Activated T-cell treated with anti-CD3 and anti-CD28 coated beads for 48 hours (primary cell): ENCODE results near the gene ATP2C2.
"Not testable (repeated sequence)": the region's sequence is repeated elsewhere in the genome, so short reads cannot be mapped to it uniquely, and the experiment has no call there.

Experiments
- DNase-seq: peaks from one replicate; pipeline ENCODE4 v3.0.0-alpha.2; 2020; ENCODE audit warnings: low read depth

Gene ATP2C2

GRCh38 chr16:84421081-84421937 is 53.0 kb downstream of the ATP2C2 start:
- no peak for DNase-seq

GRCh38 chr16:84421938-84422220 is 53.5 kb downstream of the ATP2C2 start:
- no peak for DNase-seq

- DNase-seq, result no peak
These were observed 55.1 kb downstream of the ATP2C2 start for GRCh38 chr16:84423416-84423837.

- no peak for DNase-seq
These were observed 57.4 kb downstream of the ATP2C2 start for GRCh38 chr16:84425696-84426095.

- DNase-seq, result no peak
These were observed 58.5 kb downstream of the ATP2C2 start for GRCh38 chr16:84426804-84427203.

GRCh38 chr16:84427553-84427952 is 59.2 kb downstream of the ATP2C2 start:
- DNase-seq, result no peak

GRCh38 chr16:84430860-84431259 is 62.5 kb downstream of the ATP2C2 start:
- DNase-seq, result no peak

GRCh38 chr16:84434800-84435199 is 66.5 kb downstream of the ATP2C2 start:
- DNase-seq, result no peak

- no peak for DNase-seq
These were observed 67.9 kb downstream of the ATP2C2 start for GRCh38 chr16:84436196-84436595.

GRCh38 chr16:84438971-84439696 is 70.8 kb downstream of the ATP2C2 start:
- no peak for DNase-seq

- DNase-seq, result no peak
These were observed 74.2 kb downstream of the ATP2C2 start for GRCh38 chr16:84442416-84443145.

GRCh38 chr16:84443166-84443802 is 74.9 kb downstream of the ATP2C2 start:
- no peak for DNase-seq

GRCh38 chr16:84444476-84444875 is 76.1 kb downstream of the ATP2C2 start:
- no peak for DNase-seq

- no peak for DNase-seq
These were observed 77.7 kb downstream of the ATP2C2 start for GRCh38 chr16:84446084-84446483.

GRCh38 chr16:84446596-84447392 is 78.5 kb downstream of the ATP2C2 start:
- DNase-seq, result no peak

GRCh38 chr16:84448444-84448843 is 80.1 kb downstream of the ATP2C2 start:
- no peak for DNase-seq

GRCh38 chr16:84449156-84450140 is 81.1 kb downstream of the ATP2C2 start:
- no peak for DNase-seq

- DNase-seq, result no peak
These were observed 82.0 kb downstream of the ATP2C2 start for GRCh38 chr16:84450176-84450865.

GRCh38 chr16:84451010-84451676 is 82.8 kb downstream of the ATP2C2 start:
- DNase-seq, result not testable (repeated sequence)
